NCI-H82 (cell line): ENCODE data around the gene GTPBP2.
"Not testable (repeated sequence)": the region's sequence is repeated elsewhere in the genome, so short reads cannot be mapped to it uniquely, and the experiment has no call there.

Experiments
- DNase-seq: peaks from one replicate; lab custom pipeline; 2025; lab: John Stamatoyannopoulos, UW

Gene GTPBP2

DNA sequence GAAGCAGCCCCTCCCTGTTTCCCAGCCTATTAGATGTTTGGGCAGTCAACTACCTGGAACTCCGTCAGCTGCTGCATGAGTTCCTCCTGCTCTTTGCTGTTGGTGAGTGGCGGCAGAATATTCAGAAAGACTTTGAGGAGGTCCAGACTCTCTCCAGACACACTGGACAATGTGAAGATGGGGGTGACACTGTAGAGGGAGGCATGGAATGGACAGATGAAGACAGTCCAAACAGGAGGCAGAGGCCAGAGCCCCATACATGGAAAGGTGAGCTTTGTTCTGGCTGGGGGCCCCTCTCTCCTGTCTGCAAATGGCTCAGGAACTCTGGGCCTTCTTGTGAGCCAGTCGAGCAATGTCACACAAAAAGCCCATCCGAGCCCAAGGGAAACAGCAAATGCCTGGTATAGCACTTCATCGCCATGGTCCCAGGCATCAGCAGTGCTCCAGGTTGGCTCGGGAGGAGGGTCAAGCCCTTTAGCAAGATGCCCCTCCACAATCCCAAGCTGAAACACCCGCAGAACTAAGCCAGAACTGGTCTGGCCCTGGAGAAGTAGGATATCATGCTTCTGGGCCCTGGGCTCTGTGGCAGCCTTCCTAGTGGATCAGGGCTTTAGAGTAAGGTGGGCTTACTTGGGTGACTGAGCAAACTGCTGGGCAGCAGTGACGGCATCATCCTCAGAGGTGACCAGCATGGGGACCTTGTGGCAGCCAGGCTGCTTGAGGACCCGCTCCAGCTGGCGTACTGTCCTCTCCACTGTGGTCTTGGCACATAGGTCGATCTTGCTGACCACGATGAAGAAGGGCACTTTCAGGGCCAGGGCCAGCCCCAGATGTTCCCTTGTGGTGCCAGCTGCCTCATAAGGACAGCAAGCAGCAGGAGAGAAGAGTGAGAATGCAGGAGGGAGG, 4.9 kb downstream of the GTPBP2 start:
- DNase-seq = no peak

- no peak for DNase-seq
Observed at GRCh38 chr6:43622541-43622940, 6.5 kb downstream of the GTPBP2 start.

DNA sequence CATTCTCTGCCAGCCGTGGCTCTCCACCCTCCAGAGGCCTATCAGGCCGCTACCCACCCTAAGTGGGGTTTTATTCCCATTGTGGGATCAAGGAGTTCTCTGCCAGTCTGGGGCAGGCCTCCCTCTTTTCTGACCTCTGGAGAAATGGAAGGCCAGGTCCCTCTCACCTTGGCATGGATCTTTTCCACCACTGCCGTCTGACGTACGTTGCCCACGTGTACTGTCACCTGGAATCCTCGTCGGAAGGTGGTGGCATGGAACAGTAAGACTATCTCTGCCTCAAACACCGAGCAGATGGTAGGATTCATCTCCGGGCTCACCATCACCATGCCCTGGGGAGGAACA, 7.3 kb downstream of the GTPBP2 start:
- no peak for DNase-seq

DNA sequence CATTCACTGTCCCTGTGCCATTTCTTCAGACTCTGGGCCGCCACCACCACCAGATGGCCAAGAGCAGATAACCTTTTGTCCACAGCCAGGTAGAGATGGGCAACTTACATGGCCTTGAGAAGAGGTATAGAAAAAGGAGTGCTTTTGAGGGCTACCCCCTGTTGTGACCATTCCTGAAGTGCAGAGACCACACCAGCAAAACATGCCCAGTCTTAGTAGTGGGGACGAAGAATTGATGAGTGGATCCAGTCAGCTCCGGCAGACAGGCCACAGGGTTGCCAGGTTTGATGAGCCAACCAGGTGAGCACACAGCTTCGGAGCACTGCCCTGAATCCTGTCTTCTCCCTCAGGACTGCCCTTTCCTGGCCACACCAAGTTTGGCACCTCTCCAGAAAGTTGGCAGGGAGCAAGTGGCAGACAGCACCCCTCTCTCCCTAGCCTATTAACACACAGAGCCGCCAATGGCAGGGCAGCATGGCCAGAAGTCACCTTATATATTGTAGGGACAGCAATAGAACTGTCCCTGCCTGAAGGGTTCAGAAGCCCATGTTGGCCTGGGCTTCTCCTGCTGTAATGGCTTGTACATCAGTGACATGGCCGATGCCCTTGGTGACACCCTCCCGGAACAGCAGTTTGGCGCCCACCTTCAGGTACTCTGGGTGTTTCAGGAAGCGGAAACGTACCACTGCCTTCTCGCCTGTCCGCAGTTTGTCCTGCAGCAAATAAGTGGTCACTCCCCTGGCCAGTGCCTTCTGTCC, 7.8 kb downstream of the GTPBP2 start:
- DNase-seq = no peak

DNA sequence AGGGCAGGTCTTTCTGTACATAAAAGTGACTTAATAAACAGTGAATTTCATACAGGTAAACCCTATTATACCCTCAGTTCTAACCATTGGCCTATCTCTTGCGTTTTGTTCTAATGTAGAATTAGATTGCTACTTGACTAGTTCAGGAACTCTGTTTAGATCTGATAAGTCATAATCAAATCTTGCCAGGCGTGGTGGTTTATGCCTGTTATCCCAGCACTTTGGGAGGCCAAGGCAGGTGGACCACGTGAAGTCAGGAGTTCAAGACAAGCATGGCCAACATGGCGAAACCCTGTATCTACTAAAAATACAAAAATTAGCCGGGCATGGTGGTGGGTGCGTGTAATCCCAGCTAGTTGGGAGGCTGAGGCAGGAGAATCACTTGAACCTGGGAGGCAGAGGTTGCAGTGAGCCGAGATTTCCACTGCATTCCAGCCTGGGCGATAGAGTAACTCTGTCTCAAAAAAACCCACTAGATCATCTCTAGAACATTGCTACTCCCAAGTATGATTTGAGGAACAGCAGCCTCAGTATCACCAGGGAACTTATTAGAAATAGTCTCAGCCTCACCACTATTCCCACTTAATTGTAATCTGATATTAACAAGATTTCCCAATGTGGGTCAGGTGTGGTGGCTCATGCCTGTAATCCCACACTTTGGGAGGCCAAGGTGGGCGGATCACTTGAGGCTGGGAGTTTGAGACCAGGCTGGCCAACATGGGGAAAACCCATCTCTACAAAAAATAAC, 12.2 kb downstream of the GTPBP2 start:
- DNase-seq = peak; percentile 32

DNA sequence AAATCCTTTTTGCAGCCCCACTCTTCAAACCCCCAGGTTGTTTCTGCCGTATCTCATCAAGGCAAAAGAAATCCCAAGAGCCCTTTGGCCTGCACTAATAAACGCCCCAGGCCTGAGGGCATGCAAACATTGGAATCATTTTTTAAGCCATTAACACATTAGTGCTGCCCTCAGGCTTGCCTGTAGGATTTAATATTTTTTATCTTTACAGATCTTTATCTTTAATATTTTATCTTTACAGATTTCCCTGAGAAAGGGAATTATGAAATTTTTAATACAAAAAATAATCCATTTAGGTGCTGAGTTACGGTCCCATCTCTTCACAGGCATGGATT, 14.7 kb downstream of the GTPBP2 start:
- DNase-seq = no peak

DNA sequence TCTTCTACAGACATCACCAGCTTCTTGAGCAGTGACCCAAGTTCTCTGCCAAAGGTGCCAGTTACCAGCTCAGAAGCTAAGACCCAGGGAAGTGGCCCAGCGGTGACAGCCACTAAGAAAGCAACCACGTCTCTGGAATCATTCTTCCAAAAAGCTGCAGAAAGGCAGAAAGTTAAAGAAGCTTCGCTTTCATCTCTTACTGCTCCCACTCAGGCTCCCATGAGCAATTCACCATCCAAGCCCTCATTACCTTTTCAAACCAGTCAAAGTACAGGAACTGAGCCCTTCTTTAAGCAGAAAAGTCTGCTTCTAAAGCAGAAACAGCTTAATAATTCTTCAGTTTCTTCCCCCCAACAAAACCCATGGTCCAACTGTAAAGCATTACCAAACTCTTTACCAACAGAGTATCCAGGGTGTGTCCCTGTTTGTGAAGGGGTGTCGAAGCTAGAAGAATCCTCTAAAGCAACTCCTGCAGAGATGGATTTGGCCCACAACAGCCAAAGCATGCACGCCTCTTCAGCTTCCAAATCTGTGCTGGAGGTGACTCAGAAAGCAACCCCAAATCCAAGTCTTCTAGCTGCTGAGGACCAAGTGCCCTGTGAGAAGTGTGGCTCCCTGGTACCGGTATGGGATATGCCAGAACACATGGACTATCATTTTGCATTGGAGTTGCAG, 15.2 kb downstream of the GTPBP2 start:
- DNase-seq = no peak

GRCh38 chr6:43610431-43610830, 18.6 kb downstream of the GTPBP2 start:
- DNase-seq = no peak

GRCh38 chr6:43609402-43609801, 19.7 kb downstream of the GTPBP2 start:
- no peak for DNase-seq

DNA sequence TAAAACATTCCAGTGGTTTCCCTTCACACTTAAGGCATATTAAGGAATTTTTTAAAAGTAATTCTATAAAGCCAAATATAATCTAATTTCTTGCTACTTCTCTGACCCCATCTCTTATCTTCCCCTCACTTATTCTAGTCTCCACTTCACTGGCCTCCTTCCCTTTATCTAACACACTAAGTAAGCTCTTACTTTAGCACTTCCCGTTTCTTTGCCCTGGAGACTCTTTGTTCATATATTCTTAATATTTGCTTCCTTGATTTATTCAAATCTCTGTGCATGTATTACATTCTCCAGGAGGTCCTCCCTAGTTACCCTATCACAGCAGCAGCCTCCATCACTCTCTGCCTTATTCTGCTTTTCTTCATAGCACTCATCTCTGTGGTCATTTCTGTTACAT, 20.3 kb downstream of the GTPBP2 start:
- DNase-seq = no peak

DNA sequence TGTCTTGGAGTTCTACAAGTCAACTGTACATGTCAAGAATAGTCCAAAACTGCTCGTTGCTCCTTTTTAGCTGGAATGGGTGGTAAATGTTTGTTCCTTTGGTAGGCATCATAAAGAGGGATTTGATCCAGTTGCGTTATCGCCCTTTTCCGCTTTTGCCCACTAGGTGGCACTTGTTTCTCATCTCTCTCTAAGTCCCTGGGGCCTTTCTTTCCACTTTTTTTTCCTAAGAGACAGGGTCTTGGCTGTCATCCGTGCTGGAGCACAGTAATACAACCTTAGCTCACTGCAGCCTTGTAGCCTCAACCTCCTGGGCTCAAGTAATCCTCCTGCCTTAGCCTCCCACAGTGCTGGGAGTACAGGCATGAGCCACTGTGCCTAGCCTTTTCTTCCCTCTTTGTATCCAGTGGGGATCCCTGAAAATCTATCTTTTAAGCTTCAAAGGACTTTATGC, 20.7 kb downstream of the GTPBP2 start:
- DNase-seq = peak; percentile 92

GRCh38 chr6:43606019-43606418, 23.0 kb downstream of the GTPBP2 start:
- no peak for DNase-seq

GRCh38 chr6:43604174-43604573, 24.9 kb downstream of the GTPBP2 start:
- no peak for DNase-seq

DNA sequence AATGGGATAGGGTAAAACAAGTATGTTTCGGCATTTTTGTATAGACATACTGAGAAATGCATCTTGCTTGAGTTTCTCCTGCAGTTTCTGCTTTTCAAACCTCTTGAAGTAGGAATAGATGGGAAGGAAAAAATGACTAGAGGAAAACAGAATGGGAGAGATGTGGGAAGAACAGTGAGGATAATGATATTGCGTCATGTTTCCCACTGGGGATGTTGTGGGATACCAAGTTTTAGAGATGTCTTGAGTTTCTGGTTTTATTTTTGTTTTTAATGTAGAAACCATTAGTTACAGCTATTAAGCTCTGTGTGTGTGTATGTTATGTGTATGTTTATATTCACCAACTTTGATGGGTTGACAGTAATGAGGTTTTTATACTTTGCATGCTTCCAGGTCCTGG, 28.5 kb downstream of the GTPBP2 start:
- no peak for DNase-seq

GRCh38 chr6:43593938-43594337, 35.1 kb downstream of the GTPBP2 start:
- no peak for DNase-seq

DNA sequence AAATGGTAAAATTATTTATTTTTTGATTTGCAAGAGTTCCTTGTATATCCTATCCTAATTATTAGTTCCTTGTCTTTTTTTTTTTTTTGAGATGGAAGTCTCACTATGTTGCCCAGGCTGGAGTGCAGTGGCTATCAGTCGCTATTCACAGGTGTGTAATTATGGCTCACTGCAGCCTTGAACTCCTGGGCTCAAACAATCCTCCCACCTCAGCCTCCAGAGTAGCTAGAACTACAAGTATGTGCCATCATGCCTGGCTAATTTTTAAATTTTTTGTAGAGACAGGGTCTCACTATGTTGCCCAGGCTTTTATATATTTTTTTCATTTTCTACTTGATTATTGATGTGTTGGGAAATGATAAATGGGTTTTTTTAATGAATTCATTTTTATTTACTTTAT, 39.5 kb downstream of the GTPBP2 start:
- DNase-seq = not testable (repeated sequence)

DNA sequence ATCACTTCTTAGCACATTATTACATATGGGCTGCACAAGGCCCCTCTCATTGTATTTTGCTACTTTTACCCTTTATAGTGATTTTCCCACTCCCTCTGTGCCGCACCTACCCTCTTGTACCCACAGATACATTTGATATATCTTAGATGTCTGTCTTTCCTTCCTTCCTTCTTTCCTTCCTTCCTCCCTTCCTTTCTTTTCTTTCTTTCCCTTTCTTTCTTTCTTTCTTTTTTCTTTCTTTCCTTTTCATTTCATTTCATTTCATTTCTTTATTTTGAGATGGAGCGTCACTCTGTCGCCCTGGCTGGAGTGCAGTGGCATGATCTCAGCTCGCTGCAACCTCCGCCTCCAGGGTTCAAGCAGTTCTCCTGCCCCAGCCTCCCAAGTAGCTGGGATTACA, 40.9 kb downstream of the GTPBP2 start:
- no peak for DNase-seq

DNA sequence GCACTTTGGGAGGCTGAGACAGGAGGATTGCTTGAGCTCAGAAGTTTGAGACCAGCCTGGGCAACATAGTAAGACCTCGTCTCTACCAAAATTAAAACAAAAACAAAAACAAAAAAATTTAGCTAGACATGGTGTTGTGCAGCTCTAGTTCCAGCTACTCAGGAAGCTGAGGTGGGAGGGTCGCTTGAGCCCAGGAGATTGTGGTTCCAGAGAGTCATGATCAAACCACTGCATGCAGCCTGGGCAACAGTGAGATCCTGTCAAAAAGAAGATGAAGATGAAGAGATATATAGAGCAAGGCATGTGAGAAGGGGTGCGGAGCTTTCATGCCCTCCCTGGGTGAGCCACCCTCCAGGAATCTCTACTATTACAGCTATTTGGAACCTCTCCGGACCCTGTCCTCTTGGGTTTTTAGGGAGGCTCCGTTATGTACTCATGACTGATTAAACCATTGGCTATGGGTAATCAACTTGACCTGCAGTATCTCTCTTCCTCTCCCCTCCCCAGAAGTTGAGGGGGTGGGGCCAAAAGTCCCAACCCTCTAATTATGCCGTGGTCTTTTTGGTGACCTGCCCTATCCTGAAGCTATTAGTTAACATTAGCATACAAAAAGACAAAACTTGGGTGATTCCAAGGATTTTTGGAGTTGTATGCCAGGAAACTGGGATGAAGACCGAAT, 44.0 kb downstream of the GTPBP2 start:
- DNase-seq = no peak

- no peak for DNase-seq
Observed at GRCh38 chr6:43582911-43583310, 46.2 kb downstream of the GTPBP2 start.

DNA sequence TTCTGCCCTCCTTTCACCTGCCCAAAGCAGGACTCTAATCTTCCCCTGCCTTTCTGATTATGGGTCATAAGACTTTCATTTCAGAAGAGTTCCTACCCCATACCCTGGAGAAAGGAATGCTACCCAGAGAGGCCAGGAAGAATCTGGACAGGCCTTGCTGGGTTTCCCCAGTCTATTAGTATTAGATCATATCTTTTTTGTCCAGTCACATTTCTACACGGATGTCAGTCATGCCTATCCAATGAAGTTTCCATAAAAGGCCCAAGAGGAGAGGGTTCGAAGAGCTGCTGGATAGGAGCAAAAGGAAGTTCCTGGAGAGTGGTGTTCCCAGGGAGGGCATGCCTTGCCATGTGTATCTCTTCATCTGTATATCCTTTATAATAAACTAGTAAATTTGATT, 49.9 kb downstream of the GTPBP2 start:
- DNase-seq = peak; percentile 40

- DNase-seq = no peak
Observed at GRCh38 chr6:43578748-43579147, 50.3 kb downstream of the GTPBP2 start.
